Measurements from ENCODE around the gene PNPLA6.

The PNPLA6 gene

DNA sequence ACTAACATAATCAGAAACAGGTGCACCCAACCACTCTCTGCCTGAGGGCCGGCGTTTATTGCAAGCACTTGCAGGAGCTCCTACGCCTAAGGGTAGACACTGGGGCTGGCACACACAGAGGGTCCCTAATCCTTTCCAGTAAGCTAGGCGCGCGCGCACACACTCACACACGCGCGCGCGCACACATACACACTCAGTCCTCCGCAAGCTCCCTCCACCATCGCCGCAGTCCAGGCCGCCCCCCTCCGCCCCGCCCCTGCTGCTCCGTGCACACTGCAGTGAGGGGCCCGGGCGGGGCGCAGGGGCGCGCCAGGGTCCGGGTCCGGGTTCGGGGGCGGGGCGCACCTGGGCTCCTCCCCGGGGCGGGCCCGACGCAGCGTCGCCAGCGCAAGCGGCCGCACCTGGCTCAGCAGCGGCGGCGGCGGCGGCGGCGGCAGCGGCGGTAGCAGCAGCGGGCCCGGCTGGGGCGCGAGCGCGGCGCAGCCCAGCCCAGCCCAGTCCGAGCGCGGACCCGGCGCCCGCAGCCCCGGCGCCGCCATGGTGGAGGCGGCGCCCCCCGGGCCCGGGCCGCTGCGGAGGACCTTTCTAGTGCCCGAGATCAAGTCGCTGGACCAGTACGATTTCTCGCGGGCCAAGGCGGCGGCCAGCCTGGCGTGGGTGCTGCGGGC, 60.1 kb downstream of the PNPLA6 start, which contains the start of gene CAMSAP3:
Gene CAMSAP3, plus strand, starts transcription at position 398 of the 668 bp plus-strand sequence. Its CDS starts 140 bp downstream, at position 538.
- no peak for DNase-seq (ENCODE audit: extremely low read depth in 1 of 2, low read depth in 1 of 2)

DNA sequence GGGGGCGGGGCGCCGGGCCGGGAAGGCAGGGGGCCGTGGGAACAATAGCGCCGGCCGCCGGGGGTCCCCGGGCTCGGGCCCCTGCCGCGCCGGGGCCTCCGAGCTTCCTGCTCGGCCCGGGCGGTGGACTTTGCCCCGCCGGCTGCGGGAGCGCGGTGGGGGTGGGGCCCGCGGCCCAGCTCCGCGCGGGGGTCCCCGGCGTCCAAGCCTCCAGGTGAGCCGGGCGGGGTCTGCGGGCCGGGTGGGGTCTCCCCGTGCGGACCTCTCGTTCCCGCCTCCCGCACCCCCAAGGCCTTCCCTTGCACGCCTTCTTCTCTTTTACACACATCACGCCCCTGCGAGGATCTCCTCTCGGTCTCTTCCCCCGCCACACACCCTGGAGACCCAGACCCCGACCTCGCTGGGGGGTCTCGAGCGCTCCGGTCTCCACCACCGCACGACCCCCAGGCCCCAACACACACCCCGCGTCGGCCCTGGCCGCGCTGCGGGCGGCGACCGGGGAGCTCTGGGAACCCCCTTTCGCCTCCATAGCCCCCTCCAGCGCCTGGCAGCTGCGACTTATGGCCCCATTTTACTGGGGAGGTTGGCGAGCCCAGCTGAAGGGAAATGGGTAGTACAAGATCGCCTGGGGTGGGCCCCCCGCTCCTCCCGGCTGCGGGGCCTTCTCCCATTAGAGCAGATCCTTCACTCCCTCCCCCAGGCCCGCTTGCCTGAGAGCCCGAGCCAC, 60.9 kb downstream of the PNPLA6 start:
- DNase-seq (ENCODE audit: extremely low read depth in 1 of 2, low read depth in 1 of 2): no peak

DNA sequence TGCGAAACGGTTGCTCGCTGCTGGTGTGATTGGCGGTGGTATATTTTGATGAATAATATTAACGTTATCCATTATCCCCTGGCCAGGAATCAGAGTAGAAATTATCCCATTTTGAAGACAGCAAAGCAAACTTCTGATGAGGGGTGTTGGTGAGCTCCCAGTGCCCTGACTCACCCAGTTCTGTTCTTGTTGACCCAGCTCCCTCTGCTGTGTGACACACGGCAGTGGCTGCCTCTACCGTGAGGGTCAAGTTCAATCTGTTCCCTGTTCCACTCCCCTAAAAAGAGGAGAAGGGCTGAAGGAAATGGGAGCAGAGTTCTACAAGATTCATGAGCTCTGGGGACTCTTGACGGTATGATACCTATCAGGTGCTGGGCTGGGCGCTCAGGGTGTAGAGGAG, 62.2 kb downstream of the PNPLA6 start:
- no peak for DNase-seq (ENCODE audit: extremely low read depth in 1 of 2, low read depth in 1 of 2)

DNA sequence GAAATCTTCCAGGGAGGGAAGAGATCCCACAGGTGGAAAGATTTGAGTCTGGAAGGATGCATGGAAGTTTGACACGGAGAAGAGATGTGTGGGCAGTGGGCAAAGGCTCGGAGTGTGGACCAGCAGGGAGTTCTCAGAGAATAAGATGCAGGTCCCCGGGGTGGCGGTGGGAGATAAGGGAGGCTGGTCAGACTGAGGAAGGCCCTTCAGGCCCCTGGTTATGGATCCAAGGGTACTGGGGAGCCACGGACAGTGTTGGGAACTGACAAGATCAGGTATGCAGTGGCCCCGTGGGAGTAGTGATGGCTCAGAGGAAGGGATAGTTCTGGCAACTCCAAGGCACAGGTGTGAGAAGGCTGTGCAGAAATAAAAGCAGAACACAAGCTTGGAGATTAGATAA, 62.7 kb downstream of the PNPLA6 start:
- DNase-seq (ENCODE audit: extremely low read depth in 1 of 2, low read depth in 1 of 2): no peak

- DNase-seq (ENCODE audit: extremely low read depth in 1 of 2, low read depth in 1 of 2): no peak
Measured at GRCh38 chr19:7600721-7601120, 65.2 kb downstream of the PNPLA6 start.

- DNase-seq (ENCODE audit: extremely low read depth in 1 of 2, low read depth in 1 of 2): no peak
Measured at GRCh38 chr19:7602240-7602934, 66.9 kb downstream of the PNPLA6 start.

- DNase-seq (ENCODE audit: extremely low read depth in 1 of 2, low read depth in 1 of 2): no peak
Measured at GRCh38 chr19:7602935-7603497, 67.5 kb downstream of the PNPLA6 start.

DNA sequence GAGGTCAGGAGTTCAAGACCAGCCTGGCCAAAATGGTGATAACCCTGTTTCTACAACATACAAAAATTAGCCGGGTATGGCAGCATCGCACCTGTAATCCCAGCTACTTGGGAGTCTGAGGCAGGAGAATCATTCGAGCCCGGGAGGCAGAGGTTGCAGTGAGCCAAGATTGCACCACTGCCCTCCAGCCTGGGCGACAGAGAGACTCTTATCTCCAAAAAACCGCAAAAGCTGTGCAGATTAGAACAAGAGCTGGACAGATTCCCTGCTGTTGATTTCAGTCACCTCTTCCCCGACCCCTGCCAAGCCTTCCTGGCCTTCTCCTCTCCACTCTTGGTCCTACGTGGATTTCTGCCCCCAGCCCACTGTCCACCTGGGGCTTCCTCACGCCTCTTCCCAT, 68.4 kb downstream of the PNPLA6 start:
- DNase-seq (ENCODE audit: extremely low read depth in 1 of 2, low read depth in 1 of 2): no peak

DNA sequence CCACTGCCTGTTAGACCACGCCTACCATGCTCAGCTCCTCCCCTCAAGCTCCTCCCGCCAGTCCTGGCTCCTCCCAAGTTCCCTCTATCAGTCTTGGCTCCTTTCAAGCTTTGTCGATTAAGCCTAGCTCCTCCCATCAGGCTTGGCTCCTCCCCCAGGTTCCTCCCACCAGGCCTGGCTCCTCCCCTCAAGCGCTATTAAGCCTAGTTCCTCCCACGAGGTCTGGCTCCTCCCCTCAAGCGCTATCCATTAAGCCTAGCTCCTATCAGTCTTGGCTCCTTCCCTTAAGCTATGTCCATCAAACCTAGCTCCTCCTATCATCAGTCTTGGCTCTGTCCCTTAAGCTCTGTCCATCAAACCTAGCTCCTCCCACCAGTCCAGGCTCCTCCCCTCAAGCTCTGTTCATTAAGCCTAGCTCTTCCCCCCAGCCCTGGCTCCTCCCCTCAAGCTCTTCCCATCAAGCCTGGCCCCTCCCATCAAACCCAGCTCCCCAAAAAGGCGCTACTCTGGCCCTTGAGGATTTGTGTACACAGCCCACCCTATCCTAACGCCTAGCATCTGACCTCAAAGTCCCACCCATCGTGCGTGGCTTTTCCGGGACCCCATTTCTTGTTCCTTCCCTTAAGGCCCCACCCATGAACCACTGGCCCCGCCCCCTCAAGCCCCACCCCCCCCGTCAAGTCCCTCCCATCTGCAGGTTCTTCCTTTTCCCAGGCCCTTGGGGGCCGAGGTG, 70.1 kb downstream of the PNPLA6 start:
- DNase-seq (ENCODE audit: extremely low read depth in 1 of 2, low read depth in 1 of 2): peak; percentile 17 to 35

GRCh38 chr19:7606289-7606688, 70.8 kb downstream of the PNPLA6 start:
- no peak for DNase-seq (ENCODE audit: extremely low read depth in 1 of 2, low read depth in 1 of 2)

DNA sequence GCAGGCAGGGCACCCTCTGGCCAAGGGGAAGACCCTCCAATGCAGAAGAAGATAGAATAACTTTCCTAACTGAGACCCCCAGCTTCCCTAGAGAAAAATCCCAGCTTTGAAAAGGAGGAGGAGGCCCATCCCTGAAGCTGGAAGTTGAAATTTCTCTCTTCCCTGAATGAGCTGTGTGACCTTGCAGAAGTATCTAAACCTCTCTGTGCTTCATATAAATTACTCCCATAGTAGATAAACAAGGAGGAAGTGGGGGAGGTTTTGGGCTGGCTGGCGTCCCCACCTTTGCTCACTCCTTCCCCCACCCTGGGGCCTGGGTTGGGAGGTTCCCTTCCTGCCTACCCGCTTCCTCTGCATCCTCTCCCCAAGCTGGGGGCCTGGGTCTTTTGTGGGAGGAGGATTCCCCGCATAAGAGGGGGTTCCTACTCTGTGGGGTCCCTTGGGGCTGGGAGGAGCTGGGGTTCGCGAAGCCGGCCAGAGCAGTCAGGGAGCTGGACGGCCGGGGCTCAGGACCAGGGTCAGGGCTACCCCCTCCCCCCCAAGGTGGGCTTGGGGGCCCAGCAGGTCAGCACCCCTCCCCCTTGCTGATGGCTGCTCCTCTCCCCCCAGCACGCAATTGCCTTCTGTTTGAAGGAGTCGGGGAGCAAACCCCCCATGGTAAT, 71.8 kb downstream of the PNPLA6 start:
- DNase-seq (ENCODE audit: extremely low read depth in 1 of 2, low read depth in 1 of 2): no peak

GRCh38 chr19:7607874-7608560, 72.5 kb downstream of the PNPLA6 start:
- DNase-seq (ENCODE audit: extremely low read depth in 1 of 2, low read depth in 1 of 2): no peak

GRCh38 chr19:7610491-7611240, 75.1 kb downstream of the PNPLA6 start:
- no peak for DNase-seq (ENCODE audit: extremely low read depth in 1 of 2, low read depth in 1 of 2)
